Heart left ventricle (tissue), 13 donors: ENCODE measurements around the gene TCIRG1.

Experiments
- POLR2A ChIP-seq, 2 donors: fragments of 450-650 bp; IDR thresholded peaks; one replicate each; pipeline ENCODE4 v1.6.1; 2017; ENCODE audit warnings: antibody characterized with exemption in 2 of 2, mild to moderate bottlenecking in 2 of 2, moderate library complexity in 2 of 2
- TF ChIP-seq, protein P1 (sequence below), 12 donors: fragments of 200-600 bp; sonication (generic) in 4 of 12; IDR thresholded peaks; one replicate each; pipeline versions ENCODE4 v1.5.0 to v1.8.0; 2018 to 2022; ENCODE audit warnings: antibody characterized with exemption in 12 of 12, mild to moderate bottlenecking in 5 of 12
- donor health status: ischemic (EF 13 %, LVEDD 7.1; RV severe dilation, severe dysfunction).
- donor health status: DM: no; HTN: yes; CAD: no.
- donor health status: DM: no; HTN: no; CAD: no.
- donor health status: ischemic (EF 25% LVEDD 6.9; RV normal size, moderate dysfunction).
- donor health status: ischemic (EF 25% LVEDD 5.7; RV mildly dilated, moderate dysfunction).
- donor health status: ischemic (EF 35%, LVEDD 5.7; RV mildly dilated, moderate dysfunction).
- donor health status: nonischemic (EF 11% LVEDD 7.7; RV severe dilation, severe dysfunction).
- donor health status: DM: yes; HTN: yes; CAD: no.
- donor health status: PGD.
- donor health status: ischemic (EF 29% LVEDD 5.4; RV normal size, mild dysfunction).
- donor health status: nonischemic (EF 23%, LVEDD 6.1; RV moderate dilation, normal function).

DNA sequence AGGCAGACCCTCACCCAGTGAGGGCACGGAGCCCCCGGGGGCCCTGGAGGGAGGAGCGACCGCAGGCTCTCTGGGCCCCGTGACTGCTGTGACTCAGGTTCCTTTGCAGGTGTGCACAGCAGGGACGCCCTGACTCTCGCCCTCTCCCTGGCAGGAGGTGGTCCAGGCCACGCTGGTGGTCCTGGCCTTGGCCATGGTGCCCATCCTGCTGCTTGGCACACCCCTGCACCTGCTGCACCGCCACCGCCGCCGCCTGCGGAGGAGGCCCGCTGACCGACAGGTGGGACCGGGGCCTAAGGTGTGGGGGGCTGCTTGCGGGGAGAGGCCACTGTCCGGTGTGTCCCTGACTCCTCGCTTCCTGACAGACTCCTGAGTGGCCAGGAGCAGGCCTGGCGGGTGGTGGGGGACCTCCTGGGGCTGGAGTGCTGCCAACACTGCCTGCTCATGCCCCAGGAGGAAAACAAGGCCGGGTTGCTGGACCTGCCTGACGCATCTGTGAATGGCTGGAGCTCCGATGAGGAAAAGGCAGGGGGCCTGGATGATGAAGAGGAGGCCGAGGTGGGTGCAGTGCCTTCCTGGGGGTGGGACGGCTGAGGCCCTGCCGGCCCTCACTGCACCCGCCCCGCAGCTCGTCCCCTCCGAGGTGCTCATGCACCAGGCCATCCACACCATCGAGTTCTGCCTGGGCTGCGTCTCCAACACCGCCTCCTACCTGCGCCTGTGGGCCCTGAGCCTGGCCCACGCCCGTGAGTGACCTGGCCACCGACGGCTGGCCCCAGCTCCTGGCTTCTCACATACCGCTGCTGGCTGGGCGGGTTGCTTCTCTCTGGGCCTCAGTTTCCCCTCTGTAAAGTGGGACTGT is 10.9 kb downstream of the TCIRG1 start:
- TF ChIP-seq POLR2A (IDR thresholded peaks at IDR 0.05) = no peak
- TF ChIP-seq, protein P1, sequence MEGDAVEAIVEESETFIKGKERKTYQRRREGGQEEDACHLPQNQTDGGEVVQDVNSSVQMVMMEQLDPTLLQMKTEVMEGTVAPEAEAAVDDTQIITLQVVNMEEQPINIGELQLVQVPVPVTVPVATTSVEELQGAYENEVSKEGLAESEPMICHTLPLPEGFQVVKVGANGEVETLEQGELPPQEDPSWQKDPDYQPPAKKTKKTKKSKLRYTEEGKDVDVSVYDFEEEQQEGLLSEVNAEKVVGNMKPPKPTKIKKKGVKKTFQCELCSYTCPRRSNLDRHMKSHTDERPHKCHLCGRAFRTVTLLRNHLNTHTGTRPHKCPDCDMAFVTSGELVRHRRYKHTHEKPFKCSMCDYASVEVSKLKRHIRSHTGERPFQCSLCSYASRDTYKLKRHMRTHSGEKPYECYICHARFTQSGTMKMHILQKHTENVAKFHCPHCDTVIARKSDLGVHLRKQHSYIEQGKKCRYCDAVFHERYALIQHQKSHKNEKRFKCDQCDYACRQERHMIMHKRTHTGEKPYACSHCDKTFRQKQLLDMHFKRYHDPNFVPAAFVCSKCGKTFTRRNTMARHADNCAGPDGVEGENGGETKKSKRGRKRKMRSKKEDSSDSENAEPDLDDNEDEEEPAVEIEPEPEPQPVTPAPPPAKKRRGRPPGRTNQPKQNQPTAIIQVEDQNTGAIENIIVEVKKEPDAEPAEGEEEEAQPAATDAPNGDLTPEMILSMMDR (IDR thresholded peaks at IDR 0.05) = no peak
